IMR-90 (cell line): ENCODE data around the gene C4orf17. TPM values are rescaled to one million over a fixed set of nuclear protein-coding genes. Genes with fewer than 3 reads are reported as not detected.

Source experiments
- ATAC-seq: fragments of 200-7000 bp; cut with Tn5 transposase; 2 replicates; pipeline ENCODE4 v1.9.1; 2020; ENCODE audit warnings: low read depth, mild to moderate bottlenecking, moderate library complexity
- BruUV-seq: library from RNA; stranded (reverse); fragments of 400-500 nt; replicated peaks from 2 replicates; lab custom pipeline; 2021; lab: Mats Ljungman, UMichigan
- CTCF ChIA-PET: fragments of 300-600 bp; formaldehyde crosslinking; extraction: SDS; loops from one replicate; lab custom pipeline; 2021; ENCODE audit warnings: antibody characterized with exemption; lab: Yijun Ruan, JAX
- POLR2A ChIA-PET: fragments of 300-600 bp; sonication (Branson Sonifier 250); formaldehyde crosslinking; loops from one replicate; lab custom pipeline; 2022; ENCODE audit warnings: antibody characterized with exemption; ENCODE audit not compliant: unreplicated experiment; lab: Charles Lee
- DNase-seq: peaks from one replicate; pipeline ENCODE4 v3.0.0; 2013
- H2AFZ ChIP-seq: replicated peaks from 2 replicates; pipeline ENCODE3; 2013; ENCODE audit warnings: low read length, mild to moderate bottlenecking; ENCODE audit not compliant: poor library complexity
- H2AK5ac ChIP-seq: 2 replicates; pipeline ENCODE4 v1.6.1; 2013; ENCODE audit warnings: low read depth, low read length, inconsistent platforms
- H2AK9ac ChIP-seq: replicated peaks from 2 replicates; pipeline ENCODE3; 2013; ENCODE audit warnings: mild to moderate bottlenecking, low read depth, low read length, moderate library complexity; ENCODE audit not compliant: poor library complexity
- H2BK120ac ChIP-seq: 2 replicates; pipeline ENCODE4 v1.6.1; 2013; ENCODE audit warnings: low read depth, low read length, inconsistent platforms
- H2BK15ac ChIP-seq: 3 replicates; pipeline ENCODE4 v1.6.1; 2013; ENCODE audit warnings: low read depth, low read length, inconsistent platforms
- H2BK20ac ChIP-seq: 2 replicates; pipeline ENCODE4 v1.6.1; 2013; ENCODE audit warnings: low read depth, mild to moderate bottlenecking, inconsistent platforms, low read length, moderate library complexity
- H2BK5ac ChIP-seq: 2 replicates; pipeline ENCODE4 v1.6.1; 2013; ENCODE audit warnings: mild to moderate bottlenecking, low read depth, low read length, inconsistent platforms; ENCODE audit not compliant: poor library complexity, severe bottlenecking
- H3K14ac ChIP-seq: replicated peaks from 2 replicates; pipeline ENCODE4 v1.6.1; 2013; ENCODE audit warnings: low read depth, low read length, inconsistent platforms
- H3K18ac ChIP-seq: 2 replicates; pipeline ENCODE4 v1.6.1; 2013; ENCODE audit warnings: low read depth, low read length, control low read depth
- H3K23ac ChIP-seq: 2 replicates; pipeline ENCODE4 v1.6.1; 2013; ENCODE audit warnings: low read depth, low read length, inconsistent platforms
- H3K27ac ChIP-seq: 2 replicates; pipeline ENCODE4 v1.5.1; 2013; ENCODE audit warnings: mild to moderate bottlenecking, control low read depth, low read length; ENCODE audit not compliant: insufficient read depth
- H3K27me3 ChIP-seq: 2 replicates; pipeline ENCODE4 v1.6.1; 2013; ENCODE audit warnings: low read length; ENCODE audit not compliant: control insufficient read depth, insufficient read depth
- H3K36me3 ChIP-seq: 2 replicates; pipeline ENCODE4 v1.6.1; 2013; ENCODE audit warnings: low read length, mixed read lengths; ENCODE audit not compliant: control insufficient read depth, insufficient read depth
- H3K4ac ChIP-seq: 2 replicates; pipeline ENCODE4 v1.6.1; 2013; ENCODE audit warnings: low read depth, low read length, inconsistent platforms
- H3K4me1 ChIP-seq: 2 replicates; pipeline ENCODE4 v1.6.1; 2013; ENCODE audit warnings: low read length, mixed read lengths; ENCODE audit not compliant: control insufficient read depth, insufficient read depth
- H3K4me2 ChIP-seq: 2 replicates; pipeline ENCODE4 v1.6.1; 2013; ENCODE audit warnings: low read depth, mild to moderate bottlenecking, control low read depth, low read length, moderate library complexity
- H3K4me3 ChIP-seq: 2 replicates; pipeline ENCODE4 v1.5.1; 2013; ENCODE audit warnings: low read depth, mild to moderate bottlenecking, control low read depth, low read length, moderate library complexity; ENCODE audit not compliant: insufficient read depth
- H3K56ac ChIP-seq: 2 replicates; pipeline ENCODE4 v1.6.1; 2013; ENCODE audit warnings: low read length, inconsistent platforms; ENCODE audit not compliant: insufficient read depth; ENCODE audit errors: extremely low read depth
- H3K79me1 ChIP-seq, 2 experiments: 2 replicates each; pipeline ENCODE4 v1.6.1; 2013; ENCODE audit warnings: low read length in 2 of 2, inconsistent platforms in 1 of 2, low read depth in 1 of 2
- H3K9ac ChIP-seq: 2 replicates; pipeline ENCODE4 v1.6.1; 2013; ENCODE audit warnings: low read depth, low read length, control low read depth
- H3K9me1 ChIP-seq: 2 replicates; pipeline ENCODE4 v1.6.1; 2013; ENCODE audit warnings: low read length, inconsistent platforms; ENCODE audit not compliant: insufficient read depth
- H3K9me3 ChIP-seq: 2 replicates; pipeline ENCODE4 v1.6.1; 2013; ENCODE audit warnings: low read length; ENCODE audit not compliant: control insufficient read depth, insufficient read depth
- H4K20me1 ChIP-seq: 2 replicates; pipeline ENCODE4 v1.6.1; 2013; ENCODE audit warnings: low read length, inconsistent platforms; ENCODE audit not compliant: insufficient read depth
- H4K5ac ChIP-seq: 2 replicates; pipeline ENCODE4 v1.6.1; 2013; ENCODE audit warnings: mild to moderate bottlenecking, low read depth, low read length, control low read depth
- H4K8ac ChIP-seq, 2 experiments: 2 replicates each; pipeline ENCODE4 v1.6.1; 2013; ENCODE audit warnings: low read depth in 2 of 2, low read length in 2 of 2, control low read depth in 1 of 2, inconsistent platforms in 1 of 2
- H4K91ac ChIP-seq: 2 replicates; pipeline ENCODE4 v1.6.1; 2013; ENCODE audit warnings: low read depth, low read length, inconsistent platforms; ENCODE audit not compliant: insufficient read depth
- BHLHE40 ChIP-seq: fragments of 150-350 bp; IDR thresholded peaks from 2 replicates; pipeline ENCODE4 v1.6.1; 2016; ENCODE audit warnings: mild to moderate bottlenecking, low read depth, low read length
- FOS ChIP-seq: fragments of 150-350 bp; IDR thresholded peaks from 2 replicates; pipeline ENCODE4 v1.6.1; 2016; ENCODE audit warnings: low read depth, low read length
- MAZ ChIP-seq: IDR thresholded peaks from 2 replicates; pipeline ENCODE4 v1.6.1; 2012; ENCODE audit warnings: low read depth, mild to moderate bottlenecking, low read length, improper control_type of control experiment, moderate library complexity, borderline replicate concordance
- WGBS, 2 experiments: methylation state at CpG; one replicate each; pipeline versions ENCODE4 v1.1.5 to v1.1.7; 2013; ENCODE audit warnings: missing lambda C conversion rate in 2 of 2; ENCODE audit not compliant: insufficient read length in 1 of 2; ENCODE audit errors: extremely low coverage in 2 of 2; 5-methylcytosine and 5-hydroxymethylcytosine counted together
- dilution Hi-C: fragments of 300-500 bp; cut with HindIII; formaldehyde crosslinking; loops from one replicate; pipeline ENCODE4 v1.14.3; 2018; ENCODE audit warnings: low sequenced_read_pairs; ENCODE audit not compliant: unreplicated experiment
- in situ Hi-C: fragments of 300-500 bp; cut with MboI; formaldehyde crosslinking; loops from 3 replicates; pipeline ENCODE4 v1.14.3; 2019; ENCODE audit warnings: low sequenced_read_pairs, inconsistent platforms, mixed read lengths
- intact Hi-C: fragments of 100-400 bp; cut with micrococcal nuclease; formaldehyde crosslinking; loops from 2 replicates; pipeline ENCODE4 v1.10.0; 2022
- polyA plus RNA-seq, 3 experiments: library from polyadenylated mRNA; depleted of rRNA; stranded (reverse); fragments of >200 nt; gene quantifications; 2 replicates each; pipeline ENCODE4 v1.2.3, GENCODE V29; 2012; ENCODE audit warnings: low replicate concordance in 1 of 3
- total RNA-seq: library from RNA; depleted of rRNA; stranded (reverse); fragments of >200 nt; gene quantifications from 2 replicates; pipeline ENCODE4 v1.2.3, GENCODE V29; 2012

Gene C4orf17
- total and polyA plus RNA-seq, 2 of the 4 experiments (the other 2 are of a cell fraction), result not detected

DNA sequence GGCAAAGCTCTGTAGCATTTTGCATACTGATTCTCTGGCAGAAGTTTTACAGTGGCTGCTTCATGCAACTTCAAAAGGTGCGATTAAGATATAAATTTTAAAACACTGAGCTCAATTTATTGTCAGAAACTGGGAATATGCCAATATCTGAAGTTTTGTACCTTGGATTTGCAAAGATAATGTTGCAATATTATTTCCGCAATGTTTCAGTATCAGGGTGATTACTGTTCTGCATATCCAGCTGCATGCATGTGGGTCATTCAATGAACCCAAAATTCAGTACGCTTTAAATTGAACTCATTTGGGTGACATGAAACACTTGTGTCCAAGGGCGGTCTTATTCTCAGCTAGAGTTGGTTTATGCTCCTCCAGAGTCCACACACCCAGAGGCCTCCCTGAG, 26.9 kb downstream of the C4orf17 start:
- Histone ChIP-seq H3K4ac (no peak overlapping the region), H3K14ac (no peak overlapping the region), H2BK5ac (no peak overlapping the region), H2BK120ac (no peak overlapping the region), H2BK15ac (no peak overlapping the region), H3K4me2 (no peak overlapping the region), H3K36me3 (no peaks in the 10 kb centered on the region), H4K20me1 (no peaks in the 10 kb centered on the region), H2AK5ac (no peak overlapping the region), H2AK9ac (no peak overlapping the region), H2AFZ (no peak overlapping the region), H4K91ac (no peak overlapping the region), H3K27me3 (peaks cover 3% of the 10 kb centered on the region; the same call in 1 of the 2 replicates), H4K8ac (no peak overlapping the region), H3K79me1 (no peaks in the 10 kb centered on the region), H3K4me3 (no peak overlapping the region), H3K23ac (no peak overlapping the region), H4K5ac (no peak overlapping the region), H3K18ac (no peak overlapping the region), H3K9me3 (no peaks in the 10 kb centered on the region), H3K4me1 (no peaks in the 10 kb centered on the region), H2BK20ac (no peak overlapping the region), H3K9ac (no peak overlapping the region), H3K27ac (no peak overlapping the region), H3K56ac (no peak overlapping the region), H3K9me1 (no peaks in the 10 kb centered on the region)
- intact Hi-C loops (no loop called here), dilution Hi-C loops (no loop called here), in situ Hi-C loops (no loop called here)
- POLR2A ChIA-PET, result no interaction called here
- no TSS peak for BruUV-seq
- TF ChIP-seq MAZ, result no peak
- no peak for TF ChIP-seq FOS
- no peak for TF ChIP-seq BHLHE40
- ATAC-seq (no peak), DNase-seq (no peak)
- CTCF ChIA-PET, result no interaction called here
- no CpG with 5 or more reads among the region's 4 CpGs for WGBS, 2 experiments
